ENCODE results near the gene LANCL1. TPM values are rescaled to one million over a fixed set of nuclear protein-coding genes. Genes with fewer than 3 reads are reported as not detected.

LANCL1 gene
- total RNA-seq, 1 donor from 2014 or later: 32.6 TPM

DNA sequence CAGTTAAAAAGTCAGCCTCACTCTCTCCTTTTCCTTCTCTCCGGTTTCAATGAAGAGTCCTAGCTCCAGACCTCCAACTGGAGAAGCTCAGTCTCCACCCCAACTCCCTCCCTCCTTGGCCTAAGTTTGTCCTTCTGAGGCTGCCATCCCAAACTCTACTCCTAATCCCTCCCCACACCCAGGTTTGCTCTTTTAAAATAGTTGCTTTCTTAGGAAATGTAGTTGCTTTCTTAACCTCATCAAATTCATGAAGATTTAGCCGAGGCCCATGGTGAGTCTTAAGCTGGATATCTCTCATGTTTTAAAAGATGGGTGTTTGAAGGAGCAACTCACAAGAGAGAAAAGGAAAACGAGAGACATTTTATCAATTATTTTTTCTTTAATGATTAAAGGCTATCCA lies 937 bp upstream of the LANCL1 start:
- Histone ChIP-seq H3K27me3 (ENCODE audit: low read depth) (no peaks in the 10 kb centered on the region), H3K27ac (no peak overlapping the region), H3K9me3 (no peaks in the 10 kb centered on the region), H3K36me3 (peaks cover 9% of the 10 kb centered on the region), H3K4me1 (peaks cover 13% of the 10 kb centered on the region), H3K4me3 (peak overlapping the region; percentile 75)
- TF ChIP-seq, protein P1, sequence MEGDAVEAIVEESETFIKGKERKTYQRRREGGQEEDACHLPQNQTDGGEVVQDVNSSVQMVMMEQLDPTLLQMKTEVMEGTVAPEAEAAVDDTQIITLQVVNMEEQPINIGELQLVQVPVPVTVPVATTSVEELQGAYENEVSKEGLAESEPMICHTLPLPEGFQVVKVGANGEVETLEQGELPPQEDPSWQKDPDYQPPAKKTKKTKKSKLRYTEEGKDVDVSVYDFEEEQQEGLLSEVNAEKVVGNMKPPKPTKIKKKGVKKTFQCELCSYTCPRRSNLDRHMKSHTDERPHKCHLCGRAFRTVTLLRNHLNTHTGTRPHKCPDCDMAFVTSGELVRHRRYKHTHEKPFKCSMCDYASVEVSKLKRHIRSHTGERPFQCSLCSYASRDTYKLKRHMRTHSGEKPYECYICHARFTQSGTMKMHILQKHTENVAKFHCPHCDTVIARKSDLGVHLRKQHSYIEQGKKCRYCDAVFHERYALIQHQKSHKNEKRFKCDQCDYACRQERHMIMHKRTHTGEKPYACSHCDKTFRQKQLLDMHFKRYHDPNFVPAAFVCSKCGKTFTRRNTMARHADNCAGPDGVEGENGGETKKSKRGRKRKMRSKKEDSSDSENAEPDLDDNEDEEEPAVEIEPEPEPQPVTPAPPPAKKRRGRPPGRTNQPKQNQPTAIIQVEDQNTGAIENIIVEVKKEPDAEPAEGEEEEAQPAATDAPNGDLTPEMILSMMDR (IDR thresholded peaks at IDR 0.05): no peak
- ATAC-seq (peak in 1 of 2 donors; percentile 44), DNase-seq (no peak)
- intact Hi-C loops (cut with DNase I): no loop called here

DNA sequence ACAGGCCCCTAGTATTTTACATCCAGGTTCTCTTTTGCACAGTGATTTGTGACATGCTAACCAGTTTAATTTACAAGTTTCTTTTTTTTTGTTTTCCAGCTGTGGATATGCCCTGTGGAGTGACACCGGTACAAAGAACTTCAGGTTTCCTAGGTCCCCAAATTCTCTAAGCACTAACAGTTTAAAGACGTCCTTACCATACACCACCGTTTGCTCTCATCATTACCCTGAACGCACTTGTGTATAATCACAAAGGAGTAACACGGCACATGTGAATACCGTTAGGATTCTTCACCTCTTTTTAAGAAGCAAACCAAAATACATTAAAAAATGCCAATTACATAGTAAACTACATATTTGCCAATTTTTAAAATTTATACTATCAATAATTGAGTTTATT lies 853 bp downstream of the LANCL1 start:
- Histone ChIP-seq H3K9me3 (no peaks in the 10 kb centered on the region), H3K36me3 (peaks cover 24% of the 10 kb centered on the region), H3K27me3 (ENCODE audit: low read depth) (no peaks in the 10 kb centered on the region), H3K4me1 (peaks cover 13% of the 10 kb centered on the region), H3K4me3 (peak overlapping the region; percentile 75), H3K27ac (no peak overlapping the region)
- TF ChIP-seq, protein P1 (IDR thresholded peaks at IDR 0.05): no peak
- ATAC-seq (no peak), DNase-seq (no peak)
- intact Hi-C loops (cut with DNase I): no loop called here

DNA sequence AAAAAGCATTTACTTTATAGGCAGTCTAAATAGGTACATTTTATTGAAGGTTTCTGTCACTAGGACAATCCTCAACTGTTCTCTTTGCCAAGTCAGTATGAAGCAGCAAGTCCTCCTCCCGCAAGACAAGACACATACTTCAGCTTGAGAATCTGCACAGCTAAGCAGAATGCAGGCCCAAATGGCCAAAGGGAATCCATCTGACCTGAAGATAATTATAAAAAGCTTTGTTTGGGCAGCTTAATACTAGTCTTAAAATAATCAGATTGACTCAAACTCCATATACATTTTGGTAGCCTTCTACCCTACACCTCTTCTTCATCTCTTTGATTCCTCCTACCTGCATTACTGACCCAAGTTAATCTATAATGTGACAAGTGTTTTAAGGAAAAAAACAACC lies 1.8 kb downstream of the LANCL1 start:
- Histone ChIP-seq H3K36me3 (peaks cover 34% of the 10 kb centered on the region), H3K27me3 (ENCODE audit: low read depth) (no peaks in the 10 kb centered on the region), H3K9me3 (no peaks in the 10 kb centered on the region), H3K4me1 (peaks cover 13% of the 10 kb centered on the region), H3K27ac (no peak overlapping the region), H3K4me3 (no peak overlapping the region)
- ATAC-seq (no peak), DNase-seq (no peak)
- intact Hi-C loops (cut with DNase I): no loop called here
- TF ChIP-seq, protein P1 (IDR thresholded peaks at IDR 0.05): no peak

DNA sequence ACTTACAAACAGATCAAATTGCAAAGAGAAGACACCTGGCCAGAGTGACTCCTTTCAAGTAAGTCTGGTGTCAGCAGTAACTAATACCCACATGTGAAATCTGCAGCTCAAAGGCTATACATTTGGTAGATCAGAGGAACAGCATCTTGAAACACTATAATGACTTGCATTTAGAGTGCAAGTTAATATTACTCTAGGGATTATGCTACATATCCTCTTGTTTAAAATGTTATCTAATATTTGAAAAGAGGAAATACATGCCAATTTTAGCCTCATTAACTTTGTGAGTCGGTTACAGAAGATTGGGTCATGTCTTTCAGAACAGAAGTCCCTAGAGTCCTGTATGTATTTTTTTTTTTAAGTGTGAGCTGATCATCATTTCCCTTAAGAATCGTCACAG lies 15.2 kb downstream of the LANCL1 start:
- DNase-seq: no peak
- H3K27ac ChIP-seq: no peak overlapping the region
- no peak for ATAC-seq
- H3K4me1 ChIP-seq: peaks cover 8% of the 10 kb centered on the region
- H3K9me3 ChIP-seq: no peaks in the 10 kb centered on the region
- H3K27me3 ChIP-seq (ENCODE audit: low read depth): no peaks in the 10 kb centered on the region
- TF ChIP-seq, protein P1 (IDR thresholded peaks at IDR 0.05): no peak
- intact Hi-C loops (cut with DNase I): no loop called here
- no peak overlapping the region for H3K4me3 ChIP-seq
- peaks cover 50% of the 10 kb centered on the region for H3K36me3 ChIP-seq

DNA sequence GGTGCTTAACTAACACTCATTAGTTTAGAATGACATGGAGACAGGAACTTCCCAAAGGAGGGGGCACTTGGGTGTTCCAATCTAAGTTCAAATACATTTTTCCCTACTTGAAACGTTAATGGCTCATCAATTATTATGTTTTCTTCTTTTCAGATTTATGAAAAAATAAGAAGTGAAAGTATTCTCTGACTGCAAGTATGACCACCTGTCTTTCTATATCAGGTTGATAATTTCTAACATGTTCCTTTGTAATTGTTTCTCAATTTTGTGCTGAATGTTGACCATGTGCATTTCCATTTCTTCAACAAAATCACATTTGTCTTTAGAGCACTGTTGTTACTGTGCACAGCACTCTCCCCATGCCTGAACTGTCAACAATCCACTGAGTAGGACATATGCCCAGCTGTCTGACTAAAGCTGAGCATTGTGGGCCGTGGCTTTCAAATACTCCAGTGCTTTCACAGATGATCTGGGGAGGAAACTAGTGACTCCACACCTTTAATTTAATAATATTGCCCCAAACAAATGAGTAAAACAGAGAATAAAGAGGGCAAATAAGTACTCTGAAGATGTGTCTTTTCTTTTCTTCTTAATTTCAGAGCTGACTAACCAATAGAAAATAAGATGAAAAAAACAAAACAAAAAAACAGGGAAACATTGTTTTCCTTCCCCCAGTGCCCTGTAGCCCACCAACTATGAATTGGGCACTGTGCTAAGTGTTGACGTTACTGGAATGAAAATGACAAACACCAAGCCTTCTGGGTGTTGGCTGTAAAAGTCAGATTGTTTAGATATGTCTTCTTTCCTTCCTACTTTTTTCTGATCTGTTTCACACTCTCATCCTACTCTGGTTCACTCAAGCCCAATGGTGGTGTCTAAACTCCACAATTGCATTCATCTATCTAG lies 16.0 kb downstream of the LANCL1 start:
- TF ChIP-seq, protein P1 (IDR thresholded peaks at IDR 0.05): no peak
- no peaks in the 10 kb centered on the region for H3K9me3 ChIP-seq
- H3K27me3 ChIP-seq (ENCODE audit: low read depth): no peaks in the 10 kb centered on the region
- no peak overlapping the region for H3K4me3 ChIP-seq
- DNase-seq: no peak
- H3K4me1 ChIP-seq: peaks cover 8% of the 10 kb centered on the region
- H3K27ac ChIP-seq: no peak overlapping the region
- peaks cover 43% of the 10 kb centered on the region for H3K36me3 ChIP-seq
- no peak for ATAC-seq
- intact Hi-C loops (cut with DNase I): no loop called here

Data from lower lobe of right lung (tissue), 2 donors.